ENCODE data around the gene HDLBP.

Gene HDLBP

DNA sequence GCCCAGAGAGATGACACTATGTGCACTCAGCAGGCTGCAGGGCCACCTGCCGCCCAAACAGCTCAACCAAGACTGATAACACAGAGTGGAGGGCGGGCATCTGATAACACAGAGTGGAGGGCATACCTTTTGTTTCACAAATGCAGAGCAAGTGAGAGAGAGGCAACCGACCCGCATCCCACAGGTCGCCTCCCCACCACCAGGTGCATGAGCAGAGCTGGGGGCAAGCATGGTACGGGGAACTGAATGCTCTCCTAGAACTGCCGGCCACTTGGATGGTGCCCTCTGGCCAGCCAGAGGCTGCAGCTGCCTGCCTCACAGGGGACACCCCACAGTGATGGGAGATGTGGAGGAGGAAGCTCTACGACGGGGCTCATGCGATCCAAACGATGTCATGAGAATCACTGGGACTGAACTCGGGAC, 77.5 kb downstream of the HDLBP start:
- Histone ChIP-seq H3K9me3 (ENCODE audit: insufficient read depth, low read depth, low read length) (peaks cover 13% of the 10 kb centered on the region), H3K27me3 (ENCODE audit: insufficient read depth, low read length) (no peaks in the 10 kb centered on the region), H3K4me3 (ENCODE audit: low read depth, low read length) (no peak overlapping the region), H3K27ac (ENCODE audit: low read depth, low read length) (no peak overlapping the region), H2AK5ac (ENCODE audit: low read length) (no peak overlapping the region), H3K79me2 (ENCODE audit: control insufficient read depth, insufficient read depth, low read length, poor library complexity) (no peaks in the 10 kb centered on the region), H2AFZ (ENCODE audit: insufficient read depth, low read length, poor library complexity) (no peak overlapping the region), H2BK12ac (ENCODE audit: low read length) (no peak overlapping the region), H3K79me1 (ENCODE audit: low read length) (no peaks in the 10 kb centered on the region), H3K9ac (ENCODE audit: low read length) (no peak overlapping the region), H3K4me2 (ENCODE audit: low read length) (no peak overlapping the region), H3K23ac (ENCODE audit: low read length) (no peak overlapping the region), H2BK5ac (ENCODE audit: low read depth, low read length, poor library complexity) (no peak overlapping the region), H4K12ac (ENCODE audit: low read depth, low read length) (no peak overlapping the region), H3K4ac (ENCODE audit: low read depth, low read length) (no peak overlapping the region), H3K18ac (ENCODE audit: low read length) (no peak overlapping the region), H4K91ac (ENCODE audit: low read depth, low read length) (no peak overlapping the region), H2BK120ac (ENCODE audit: insufficient read depth, low read length, poor library complexity) (no peak overlapping the region), H3K4me1 (ENCODE audit: control insufficient read depth in 1 of 2, insufficient read depth in 2 of 2, low read length in 2 of 2) (no peaks in the 10 kb centered on the region), H3K14ac (ENCODE audit: low read length) (no peak overlapping the region), H4K8ac (ENCODE audit: low read depth, low read length) (no peak overlapping the region), H3K36me3 (ENCODE audit: control insufficient read depth in 1 of 2, insufficient read depth in 2 of 2, low read length in 2 of 2) (peaks cover 80 to 91% of the 10 kb centered on the region in 2 experiments)
- peak; percentile 72 to 81 for DNase-seq
- WGBS (ENCODE audit: extremely low coverage, insufficient coverage, insufficient read length), result no CpG with 5 or more reads among the region's 12 CpGs

DNA sequence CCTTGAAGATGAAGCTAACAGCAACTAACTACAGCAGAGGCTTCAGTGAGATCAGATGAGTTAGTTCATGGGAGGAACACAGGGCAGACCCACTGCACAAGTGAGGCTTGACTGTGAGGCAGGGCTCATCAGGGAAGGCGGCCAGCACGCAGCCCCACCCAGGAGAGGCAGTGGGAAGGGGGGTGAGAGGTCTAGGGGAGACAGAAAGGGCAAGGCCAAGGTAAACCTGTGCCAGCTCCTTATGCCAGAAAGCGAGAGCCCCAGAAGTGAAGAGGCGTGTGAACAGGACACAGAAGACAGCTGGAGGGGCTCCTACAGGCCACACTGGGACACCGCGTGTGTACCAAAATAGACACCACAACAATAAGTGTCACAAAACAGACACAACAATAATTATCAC, 78.4 kb downstream of the HDLBP start:
- Histone ChIP-seq H3K4ac (ENCODE audit: low read depth, low read length) (no peak overlapping the region), H3K79me2 (ENCODE audit: control insufficient read depth, insufficient read depth, low read length, poor library complexity) (no peaks in the 10 kb centered on the region), H3K14ac (ENCODE audit: low read length) (no peak overlapping the region), H3K9ac (ENCODE audit: low read length) (no peak overlapping the region), H4K12ac (ENCODE audit: low read depth, low read length) (no peak overlapping the region), H3K27me3 (ENCODE audit: insufficient read depth, low read length) (no peaks in the 10 kb centered on the region), H3K36me3 (ENCODE audit: control insufficient read depth in 1 of 2, insufficient read depth in 2 of 2, low read length in 2 of 2) (peaks cover 78 to 90% of the 10 kb centered on the region in 2 experiments), H2BK12ac (ENCODE audit: low read length) (no peak overlapping the region), H2AFZ (ENCODE audit: insufficient read depth, low read length, poor library complexity) (no peak overlapping the region), H2BK5ac (ENCODE audit: low read depth, low read length, poor library complexity) (no peak overlapping the region), H3K4me3 (ENCODE audit: low read depth, low read length) (no peak overlapping the region), H3K9me3 (ENCODE audit: insufficient read depth, low read depth, low read length) (peaks cover 13% of the 10 kb centered on the region), H3K79me1 (ENCODE audit: low read length) (no peaks in the 10 kb centered on the region), H2AK5ac (ENCODE audit: low read length) (no peak overlapping the region), H4K8ac (ENCODE audit: low read depth, low read length) (no peak overlapping the region), H3K27ac (ENCODE audit: low read depth, low read length) (no peak overlapping the region), H2BK120ac (ENCODE audit: insufficient read depth, low read length, poor library complexity) (no peak overlapping the region), H3K23ac (ENCODE audit: low read length) (no peak overlapping the region), H3K4me2 (ENCODE audit: low read length) (no peak overlapping the region), H3K18ac (ENCODE audit: low read length) (no peak overlapping the region), H4K91ac (ENCODE audit: low read depth, low read length) (no peak overlapping the region), H3K4me1 (ENCODE audit: control insufficient read depth in 1 of 2, insufficient read depth in 2 of 2, low read length in 2 of 2) (no peaks in the 10 kb centered on the region)
- DNase-seq, result no peak
- no CpG with 5 or more reads among the region's 6 CpGs for WGBS (ENCODE audit: extremely low coverage, insufficient coverage, insufficient read length)

DNA sequence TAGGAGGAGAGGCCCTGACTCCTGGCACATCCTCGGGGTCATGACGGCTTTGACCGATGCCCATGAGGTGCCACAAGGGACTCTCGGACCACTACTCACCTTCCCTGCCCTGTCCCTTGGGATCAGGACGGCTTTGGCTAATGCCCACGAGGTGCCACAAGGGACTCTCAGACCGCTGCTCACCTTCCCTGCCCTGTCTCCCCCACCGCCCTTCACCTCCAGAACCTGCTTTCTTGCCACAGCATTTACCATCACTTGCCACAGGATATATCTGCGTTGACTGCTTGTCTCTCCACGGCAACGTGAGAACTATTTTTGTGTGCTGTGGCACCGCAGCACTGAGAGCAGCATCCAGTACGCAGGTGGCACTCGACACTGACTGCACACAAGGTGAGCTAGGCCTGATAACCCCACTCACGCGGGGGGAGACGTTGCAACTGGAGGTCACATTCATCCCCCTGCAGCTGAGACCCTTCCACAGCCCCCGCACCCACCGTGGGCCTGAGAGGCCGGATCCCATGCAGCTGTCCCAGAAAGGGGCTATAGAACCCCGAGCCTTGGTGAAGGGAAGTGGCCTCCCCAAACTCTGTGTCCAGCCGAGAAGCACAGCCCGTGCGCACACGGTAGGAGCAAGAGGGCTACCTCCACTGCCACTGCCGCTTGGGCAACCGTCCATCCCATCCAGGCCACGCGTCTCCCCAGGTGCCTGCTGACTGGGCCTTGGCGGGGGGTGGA, 79.4 kb downstream of the HDLBP start:
- no peak overlapping the region for H3K4me3 ChIP-seq (ENCODE audit: low read depth, low read length)
- peaks cover 85 to 94% of the 10 kb centered on the region in 2 experiments for H3K36me3 ChIP-seq (ENCODE audit: control insufficient read depth in 1 of 2, insufficient read depth in 2 of 2, low read length in 2 of 2)
- no peak overlapping the region for H4K8ac ChIP-seq (ENCODE audit: low read depth, low read length)
- peaks cover 13% of the 10 kb centered on the region for H3K9me3 ChIP-seq (ENCODE audit: insufficient read depth, low read depth, low read length)
- no peaks in the 10 kb centered on the region for H3K27me3 ChIP-seq (ENCODE audit: insufficient read depth, low read length)
- H3K79me2 ChIP-seq (ENCODE audit: control insufficient read depth, insufficient read depth, low read length, poor library complexity), result no peaks in the 10 kb centered on the region
- no peak overlapping the region for H3K23ac ChIP-seq (ENCODE audit: low read length)
- no peak overlapping the region for H2BK120ac ChIP-seq (ENCODE audit: insufficient read depth, low read length, poor library complexity)
- H4K12ac ChIP-seq (ENCODE audit: low read depth, low read length), result no peak overlapping the region
- no peak overlapping the region for H3K9ac ChIP-seq (ENCODE audit: low read length)
- no peaks in the 10 kb centered on the region for H3K4me1 ChIP-seq (ENCODE audit: control insufficient read depth in 1 of 2, insufficient read depth in 2 of 2, low read length in 2 of 2)
- H2BK5ac ChIP-seq (ENCODE audit: low read depth, low read length, poor library complexity), result no peak overlapping the region
- no peak overlapping the region for H3K4ac ChIP-seq (ENCODE audit: low read depth, low read length)
- H2AFZ ChIP-seq (ENCODE audit: insufficient read depth, low read length, poor library complexity), result no peak overlapping the region
- no CpG with 5 or more reads among the region's 30 CpGs for WGBS (ENCODE audit: extremely low coverage, insufficient coverage, insufficient read length)
- no peak overlapping the region for H2AK5ac ChIP-seq (ENCODE audit: low read length)
- H3K14ac ChIP-seq (ENCODE audit: low read length), result no peak overlapping the region
- no peak overlapping the region for H3K4me2 ChIP-seq (ENCODE audit: low read length)
- no peak overlapping the region for H3K18ac ChIP-seq (ENCODE audit: low read length)
- no peak overlapping the region for H4K91ac ChIP-seq (ENCODE audit: low read depth, low read length)
- no peak overlapping the region for H3K27ac ChIP-seq (ENCODE audit: low read depth, low read length)
- DNase-seq, result no peak
- H3K79me1 ChIP-seq (ENCODE audit: low read length), result no peaks in the 10 kb centered on the region
- H2BK12ac ChIP-seq (ENCODE audit: low read length), result no peak overlapping the region

DNA sequence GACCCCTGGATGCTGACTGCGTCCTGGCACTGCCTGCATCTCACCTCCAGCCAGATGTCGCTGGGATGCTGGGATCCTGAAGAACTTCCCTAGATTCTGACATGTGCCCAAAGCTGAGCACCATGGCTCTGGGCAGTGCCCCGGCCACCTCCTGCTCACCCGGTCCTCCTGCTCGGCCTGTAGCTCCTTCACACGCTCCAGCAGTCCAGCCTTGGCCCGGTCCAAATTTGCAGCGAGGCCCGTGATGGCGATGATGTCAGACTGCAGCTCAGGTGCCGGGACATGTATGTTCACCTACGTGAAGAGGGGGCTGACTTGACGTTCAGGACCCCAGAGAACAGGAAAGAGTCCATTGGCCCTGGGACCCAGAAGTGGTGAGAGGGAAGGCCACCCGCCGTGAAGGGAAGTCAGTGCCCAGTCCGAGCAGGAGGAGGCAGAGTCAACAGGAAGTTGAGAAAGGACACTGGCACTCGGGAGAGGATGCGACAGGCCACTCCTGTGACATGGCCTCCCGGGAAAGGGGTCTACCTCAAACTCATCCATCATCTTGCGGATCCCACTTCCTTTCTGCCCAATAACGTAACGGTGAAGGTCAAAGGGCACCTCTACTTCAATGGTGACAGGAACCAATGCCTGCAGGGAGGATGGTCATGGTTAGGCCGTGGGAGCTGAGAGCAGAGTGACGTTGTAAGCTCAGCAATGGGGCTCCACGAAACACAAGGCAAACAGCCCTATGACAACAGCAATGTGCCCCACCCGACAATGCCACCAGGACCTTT, 80.3 kb downstream of the HDLBP start:
- no peak overlapping the region for H3K14ac ChIP-seq (ENCODE audit: low read length)
- WGBS (ENCODE audit: extremely low coverage, insufficient coverage, insufficient read length), result no CpG with 5 or more reads among the region's 26 CpGs
- H4K8ac ChIP-seq (ENCODE audit: low read depth, low read length), result no peak overlapping the region
- no peak overlapping the region for H4K12ac ChIP-seq (ENCODE audit: low read depth, low read length)
- no peak for DNase-seq
- no peaks in the 10 kb centered on the region for H3K4me1 ChIP-seq (ENCODE audit: control insufficient read depth in 1 of 2, insufficient read depth in 2 of 2, low read length in 2 of 2)
- no peak overlapping the region for H3K9ac ChIP-seq (ENCODE audit: low read length)
- no peak overlapping the region for H3K23ac ChIP-seq (ENCODE audit: low read length)
- H3K79me2 ChIP-seq (ENCODE audit: control insufficient read depth, insufficient read depth, low read length, poor library complexity), result no peaks in the 10 kb centered on the region
- H3K4me3 ChIP-seq (ENCODE audit: low read depth, low read length), result no peak overlapping the region
- H2BK12ac ChIP-seq (ENCODE audit: low read length), result no peak overlapping the region
- peaks cover 88 to 94% of the 10 kb centered on the region in 2 experiments for H3K36me3 ChIP-seq (ENCODE audit: control insufficient read depth in 1 of 2, insufficient read depth in 2 of 2, low read length in 2 of 2)
- H3K18ac ChIP-seq (ENCODE audit: low read length), result no peak overlapping the region
- H2AK5ac ChIP-seq (ENCODE audit: low read length), result no peak overlapping the region
- H3K27me3 ChIP-seq (ENCODE audit: insufficient read depth, low read length), result no peaks in the 10 kb centered on the region
- no peak overlapping the region for H2BK120ac ChIP-seq (ENCODE audit: insufficient read depth, low read length, poor library complexity)
- H3K4me2 ChIP-seq (ENCODE audit: low read length), result no peak overlapping the region
- H3K9me3 ChIP-seq (ENCODE audit: insufficient read depth, low read depth, low read length), result peaks cover 11% of the 10 kb centered on the region
- H2AFZ ChIP-seq (ENCODE audit: insufficient read depth, low read length, poor library complexity), result no peak overlapping the region
- H3K27ac ChIP-seq (ENCODE audit: low read depth, low read length), result no peak overlapping the region
- H4K91ac ChIP-seq (ENCODE audit: low read depth, low read length), result no peak overlapping the region
- no peak overlapping the region for H2BK5ac ChIP-seq (ENCODE audit: low read depth, low read length, poor library complexity)
- H3K4ac ChIP-seq (ENCODE audit: low read depth, low read length), result no peak overlapping the region
- no peaks in the 10 kb centered on the region for H3K79me1 ChIP-seq (ENCODE audit: low read length)
